Neural cell (in vitro differentiated cells): ENCODE measurements around the gene KIRREL3. TPM values are rescaled to one million over a fixed set of nuclear protein-coding genes. Genes with fewer than 3 reads are reported as not detected.

Experiments used
- H2AFZ ChIP-seq: fragments of 200-600, 300-800 bp; sonication (generic), shearing (Covaris generic); 2 replicates; pipeline ENCODE4 v1.6.0; 2014; ENCODE audit warnings: low read depth, mild to moderate bottlenecking, antibody characterized with exemption, low read length, moderate library complexity
- H3F3A ChIP-seq: fragments of 200-600 bp; shearing (Covaris generic); 2 replicates; pipeline ENCODE4 v1.6.1; 2016; ENCODE audit warnings: mild to moderate bottlenecking, moderate library complexity, mixed read lengths, antibody characterized with exemption, low read length; ENCODE audit not compliant: insufficient read depth, poor library complexity, severe bottlenecking
- H3K27ac ChIP-seq: fragments of 200-600, 300-800 bp; sonication (generic), shearing (Covaris generic); 2 replicates; pipeline ENCODE4 v1.5.1; 2014; ENCODE audit warnings: mild to moderate bottlenecking, low read length, moderate library complexity
- H3K27me3 ChIP-seq: fragments of 300-800, 200-600 bp; sonication (generic), shearing (Covaris generic); 2 replicates; pipeline ENCODE4 v1.6.0; 2014; ENCODE audit warnings: mild to moderate bottlenecking, low read depth, low read length, moderate library complexity; ENCODE audit not compliant: insufficient read depth
- H3K36me3 ChIP-seq: fragments of 300-800, 200-600 bp; sonication (generic), shearing (Covaris generic); 2 replicates; pipeline ENCODE4 v1.5.1; 2014; ENCODE audit warnings: mild to moderate bottlenecking, antibody characterized with exemption, low read length, moderate library complexity; ENCODE audit not compliant: insufficient read depth
- H3K4me2 ChIP-seq: fragments of 300-800, 200-600 bp; sonication (generic), shearing (Covaris generic); 2 replicates; pipeline ENCODE4 v1.6.0; 2014; ENCODE audit warnings: mild to moderate bottlenecking, low read length
- H3K4me3 ChIP-seq: fragments of 300-800, 200-600 bp; sonication (generic), shearing (Covaris generic); 2 replicates; pipeline ENCODE4 v1.5.1; 2014; ENCODE audit warnings: mild to moderate bottlenecking, low read length, moderate library complexity
- H3K79me2 ChIP-seq: fragments of 200-600 bp; shearing (Covaris generic); replicated peaks from 2 replicates; pipeline ENCODE4 v1.6.0; 2014; ENCODE audit warnings: mild to moderate bottlenecking, low read length, moderate library complexity; ENCODE audit not compliant: insufficient read depth
- H3K9ac ChIP-seq: fragments of 300-800, 200-600 bp; sonication (generic), shearing (Covaris generic); 2 replicates; pipeline ENCODE4 v1.6.1; 2016; ENCODE audit warnings: mild to moderate bottlenecking, low read length, mixed read lengths
- H3K9me2 ChIP-seq: fragments of 200-600 bp; shearing (Covaris generic); 2 replicates; pipeline ENCODE4 v1.6.1; 2016; ENCODE audit warnings: mild to moderate bottlenecking, low read length, mixed read lengths; ENCODE audit not compliant: insufficient read depth
- H3K9me3 ChIP-seq: fragments of 200-600, 300-800 bp; sonication (generic), shearing (Covaris generic); 2 replicates; pipeline ENCODE4 v1.6.1; 2016; ENCODE audit warnings: mild to moderate bottlenecking, mixed run types, low read length, moderate library complexity, mixed read lengths
- H4K20me1 ChIP-seq: fragments of 200-600 bp; shearing (Covaris generic); 2 replicates; pipeline ENCODE4 v1.6.1; 2016; ENCODE audit warnings: mild to moderate bottlenecking, mixed run types; ENCODE audit not compliant: insufficient read depth
- CTCF ChIP-seq: fragments of 450-650 bp; IDR thresholded peaks from 2 replicates; pipeline ENCODE4 v1.5.1; 2014; ENCODE audit warnings: antibody characterized with exemption, mild to moderate bottlenecking, moderate library complexity; ENCODE audit not compliant: poor library complexity, severe bottlenecking
- EP300 ChIP-seq: fragments of 450-650 bp; conservative IDR thresholded peaks from 2 replicates; pipeline ENCODE4 v1.6.1; 2014; ENCODE audit warnings: antibody characterized with exemption, mild to moderate bottlenecking, moderate library complexity; ENCODE audit not compliant: poor library complexity, severe bottlenecking
- EZH2 ChIP-seq: fragments of 200-600, 300-800 bp; shearing (Covaris generic), sonication (generic); IDR thresholded peaks from 2 replicates; pipeline ENCODE4 v1.6.1; 2014; ENCODE audit warnings: antibody characterized with exemption, low read length, borderline replicate concordance, mild to moderate bottlenecking; ENCODE audit not compliant: insufficient read depth, poor library complexity, severe bottlenecking
- MXI1 ChIP-seq: fragments of 450-650 bp; conservative IDR thresholded peaks from 2 replicates; pipeline ENCODE4 v1.6.1; 2014; ENCODE audit warnings: antibody characterized with exemption, mild to moderate bottlenecking; ENCODE audit not compliant: poor library complexity, severe bottlenecking
- POLR2AphosphoS5 ChIP-seq: IDR thresholded peaks from 2 replicates; pipeline ENCODE4 v1.6.1; 2012
- RAD21 ChIP-seq: fragments of 450-650 bp; conservative IDR thresholded peaks from 2 replicates; pipeline ENCODE4 v1.6.1; 2014; ENCODE audit warnings: antibody characterized with exemption, mild to moderate bottlenecking, moderate library complexity
- REST ChIP-seq: IDR thresholded peaks from 2 replicates; pipeline ENCODE4 v1.6.1; 2012; ENCODE audit warnings: borderline replicate concordance
- SMC3 ChIP-seq: fragments of 450-650 bp; conservative IDR thresholded peaks from 2 replicates; pipeline ENCODE4 v1.6.1; 2014; ENCODE audit warnings: antibody characterized with exemption, mild to moderate bottlenecking, moderate library complexity; ENCODE audit not compliant: poor library complexity
- TAF1 ChIP-seq: IDR thresholded peaks from 2 replicates; pipeline ENCODE4 v1.6.1; 2012; ENCODE audit warnings: low read depth
- polyA plus RNA-seq: library from polyadenylated mRNA; depleted of rRNA; stranded (reverse); fragments of >200 nt; gene quantifications from 2 replicates; pipeline ENCODE4 v1.2.3, GENCODE V29; 2014

Gene KIRREL3
- polyA plus RNA-seq, 1 donor from 2014 or later, result 23.8 TPM

DNA sequence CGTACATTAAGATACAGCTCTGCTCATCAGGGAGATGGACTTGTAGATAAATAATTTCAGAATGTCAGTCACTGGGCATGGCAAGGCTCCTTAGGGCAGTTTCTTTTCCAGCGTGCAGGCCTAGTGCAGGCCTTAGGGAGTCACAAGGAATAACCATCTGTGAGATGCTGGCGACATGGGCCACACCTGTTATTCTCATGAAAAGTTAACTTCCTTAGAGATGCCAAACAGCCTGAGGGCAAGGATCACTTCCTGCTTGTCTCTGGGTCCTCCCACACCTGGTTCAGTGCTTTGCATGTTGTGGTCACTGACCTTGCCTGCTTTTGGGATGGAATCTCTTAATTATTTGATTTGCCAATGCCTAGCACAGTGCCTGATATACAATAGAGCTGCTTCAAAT is 574.5 kb downstream of the KIRREL3 start:
- no peak overlapping the region for H2AFZ ChIP-seq
- H3K27ac ChIP-seq, result no peak overlapping the region
- no peaks in the 10 kb centered on the region for H3F3A ChIP-seq
- H3K27me3 ChIP-seq, result no peaks in the 10 kb centered on the region
- H4K20me1 ChIP-seq, result no peaks in the 10 kb centered on the region
- no peak overlapping the region for H3K4me3 ChIP-seq
- H3K9me3 ChIP-seq, result no peaks in the 10 kb centered on the region
- H3K9me2 ChIP-seq, result no peaks in the 10 kb centered on the region
- no peak overlapping the region for H3K9ac ChIP-seq
- no peak overlapping the region for H3K4me2 ChIP-seq
- no peak for TF ChIP-seq TAF1
- no peak for TF ChIP-seq EZH2
- H3K79me2 ChIP-seq, result no peaks in the 10 kb centered on the region
- no peaks in the 10 kb centered on the region for H3K36me3 ChIP-seq

DNA sequence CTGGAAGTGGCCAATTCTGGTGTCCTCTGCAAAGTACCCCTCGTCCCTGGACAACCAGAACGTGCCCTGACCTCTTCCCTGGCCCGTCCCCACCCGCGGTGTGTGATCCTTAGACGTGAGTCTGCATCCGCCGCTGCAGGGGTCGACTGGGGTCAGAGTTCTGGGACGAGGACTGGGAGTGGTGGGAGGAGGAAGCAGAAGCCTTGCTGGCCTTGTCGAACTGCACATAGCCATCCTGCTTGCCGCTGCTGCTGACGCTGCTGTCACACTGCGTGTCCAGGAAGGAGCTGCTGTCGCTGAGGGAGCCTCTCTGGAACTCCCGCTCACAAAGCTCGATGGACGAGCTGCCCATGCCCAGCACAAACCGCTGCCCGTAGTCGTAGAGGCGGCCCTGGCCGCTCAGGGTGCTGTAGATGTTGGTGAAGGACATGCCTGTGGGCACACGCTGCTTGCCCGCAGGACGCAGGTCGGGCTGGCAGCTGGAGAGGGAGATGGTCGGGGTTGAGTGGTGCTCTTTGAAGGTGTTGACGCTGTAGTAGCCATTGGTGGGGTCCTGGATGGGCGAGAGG is 576.0 kb downstream of the KIRREL3 start:
- Histone ChIP-seq H3K27me3 (no peaks in the 10 kb centered on the region), H2AFZ (no peak overlapping the region), H4K20me1 (no peaks in the 10 kb centered on the region), H3K9me3 (no peaks in the 10 kb centered on the region), H3K36me3 (no peaks in the 10 kb centered on the region), H3K9ac (no peak overlapping the region), H3F3A (no peaks in the 10 kb centered on the region), H3K9me2 (no peaks in the 10 kb centered on the region), H3K4me2 (no peak overlapping the region), H3K79me2 (no peaks in the 10 kb centered on the region), H3K27ac (no peak overlapping the region), H3K4me3 (no peak overlapping the region)
- TF ChIP-seq CTCF (no peak), SMC3 (no peak), REST (no peak), TAF1 (no peak), POLR2AphosphoS5 (no peak), RAD21 (no peak), MXI1 (no peak), EP300 (no peak), EZH2 (no peak)
